GM12872 (cell line): ENCODE measurements around the gene MAP2K5.

Source experiments
- TF ChIP-seq, protein P1 (sequence below): IDR thresholded peaks from 3 replicates; pipeline ENCODE4 v1.5.1; 2011; ENCODE audit warnings: low read depth, mild to moderate bottlenecking, low read length, moderate library complexity; ENCODE audit not compliant: insufficient read depth

MAP2K5 gene

DNA sequence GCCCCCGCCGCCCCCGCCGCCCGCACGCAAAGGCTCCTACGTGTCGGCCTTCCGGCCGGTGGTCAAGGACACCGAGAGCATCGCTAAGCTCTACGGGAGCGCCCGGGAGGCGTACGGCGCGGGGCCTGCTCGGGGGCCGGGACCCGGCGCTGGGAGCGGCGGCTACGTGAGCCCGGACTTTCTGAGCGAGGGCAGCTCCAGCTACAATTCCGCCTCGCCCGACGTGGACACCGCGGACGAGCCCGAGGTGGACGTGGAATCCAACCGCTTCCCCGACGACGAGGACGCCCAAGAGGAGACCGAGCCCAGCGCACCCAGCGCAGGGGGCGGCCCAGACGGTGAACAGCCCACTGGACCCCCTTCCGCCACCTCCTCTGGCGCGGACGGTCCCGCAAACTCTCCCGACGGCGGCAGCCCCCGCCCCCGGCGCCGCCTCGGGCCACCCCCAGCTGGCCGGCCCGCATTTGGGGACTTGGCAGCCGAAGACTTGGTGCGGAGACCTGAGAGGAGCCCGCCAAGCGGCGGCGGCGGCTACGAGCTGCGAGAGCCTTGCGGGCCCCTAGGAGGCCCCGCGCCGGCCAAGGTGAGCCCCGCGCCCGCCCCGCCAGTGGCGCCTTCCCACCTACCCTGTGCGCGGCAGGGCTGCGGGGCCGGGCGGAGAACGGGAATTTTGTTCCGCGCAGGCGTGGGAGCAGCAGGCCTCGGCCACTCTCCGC, 285.2 kb downstream of the MAP2K5 start:
- TF ChIP-seq, protein P1, sequence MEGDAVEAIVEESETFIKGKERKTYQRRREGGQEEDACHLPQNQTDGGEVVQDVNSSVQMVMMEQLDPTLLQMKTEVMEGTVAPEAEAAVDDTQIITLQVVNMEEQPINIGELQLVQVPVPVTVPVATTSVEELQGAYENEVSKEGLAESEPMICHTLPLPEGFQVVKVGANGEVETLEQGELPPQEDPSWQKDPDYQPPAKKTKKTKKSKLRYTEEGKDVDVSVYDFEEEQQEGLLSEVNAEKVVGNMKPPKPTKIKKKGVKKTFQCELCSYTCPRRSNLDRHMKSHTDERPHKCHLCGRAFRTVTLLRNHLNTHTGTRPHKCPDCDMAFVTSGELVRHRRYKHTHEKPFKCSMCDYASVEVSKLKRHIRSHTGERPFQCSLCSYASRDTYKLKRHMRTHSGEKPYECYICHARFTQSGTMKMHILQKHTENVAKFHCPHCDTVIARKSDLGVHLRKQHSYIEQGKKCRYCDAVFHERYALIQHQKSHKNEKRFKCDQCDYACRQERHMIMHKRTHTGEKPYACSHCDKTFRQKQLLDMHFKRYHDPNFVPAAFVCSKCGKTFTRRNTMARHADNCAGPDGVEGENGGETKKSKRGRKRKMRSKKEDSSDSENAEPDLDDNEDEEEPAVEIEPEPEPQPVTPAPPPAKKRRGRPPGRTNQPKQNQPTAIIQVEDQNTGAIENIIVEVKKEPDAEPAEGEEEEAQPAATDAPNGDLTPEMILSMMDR, result no peak

DNA sequence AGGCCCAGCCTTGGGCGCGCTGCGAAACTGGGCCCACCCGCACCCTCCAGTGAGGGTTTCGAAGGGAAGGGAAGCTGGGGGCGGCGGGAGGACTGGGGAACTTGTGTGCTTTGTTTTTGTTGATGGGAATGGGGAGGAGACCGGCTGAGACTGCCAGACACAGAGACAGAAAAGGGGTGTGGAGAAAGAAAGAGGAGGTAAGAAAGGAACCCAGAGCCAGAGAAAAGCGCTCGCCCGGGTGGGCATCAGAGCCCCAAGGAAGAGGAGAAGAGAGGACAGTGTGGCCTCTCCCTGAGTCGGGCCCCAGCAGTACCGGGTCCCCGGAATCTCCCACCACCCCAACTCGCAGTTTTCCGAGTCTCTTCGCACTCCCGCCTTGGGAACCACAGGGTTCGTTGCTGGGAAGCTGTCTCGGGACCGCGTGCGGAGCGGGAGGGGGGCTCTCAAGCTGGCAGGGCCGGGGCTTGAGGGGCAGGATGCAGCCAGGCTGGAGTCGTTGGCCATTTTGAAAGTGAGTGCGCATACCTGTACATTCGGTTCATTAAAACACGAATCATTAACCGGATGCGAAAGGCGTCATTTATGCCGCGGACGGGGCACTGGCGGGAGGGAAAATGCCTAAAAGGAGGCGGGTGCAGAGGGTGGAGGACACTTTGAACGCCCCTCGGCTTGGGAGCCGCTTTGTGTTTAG, 285.9 kb downstream of the MAP2K5 start:
- TF ChIP-seq, protein P1, result no peak

DNA sequence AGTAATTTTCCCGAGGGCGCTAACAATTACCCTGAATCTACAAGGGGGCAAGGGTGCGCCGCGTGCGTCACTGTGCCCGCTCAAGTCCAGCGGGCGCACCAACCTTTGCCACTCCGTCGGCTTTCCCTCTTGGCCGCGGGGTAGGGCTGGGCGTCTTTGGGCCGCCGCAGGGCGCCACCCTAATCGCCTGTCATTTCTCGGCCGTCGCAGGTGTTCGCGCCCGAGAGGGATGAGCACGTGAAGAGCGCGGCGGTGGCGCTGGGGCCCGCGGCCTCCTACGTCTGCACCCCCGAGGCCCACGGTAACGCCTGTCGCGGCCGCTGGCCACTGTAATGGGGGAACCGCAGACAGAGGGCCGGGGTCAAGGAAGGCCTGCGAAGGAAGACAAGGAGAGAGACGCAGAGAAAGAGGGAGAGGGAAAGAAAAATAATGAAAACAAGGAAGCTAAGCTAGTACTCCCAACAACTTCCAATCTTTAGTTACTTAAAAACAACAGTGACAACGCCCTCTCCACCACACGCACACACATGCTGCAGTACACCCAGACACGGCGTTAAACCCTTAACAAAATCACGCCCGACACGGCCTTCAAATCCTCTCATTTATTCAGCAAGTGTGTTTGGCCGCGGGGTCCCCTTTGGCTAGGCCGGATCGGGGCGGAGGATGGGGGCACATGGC, 286.6 kb downstream of the MAP2K5 start:
- TF ChIP-seq, protein P1, result no peak

DNA sequence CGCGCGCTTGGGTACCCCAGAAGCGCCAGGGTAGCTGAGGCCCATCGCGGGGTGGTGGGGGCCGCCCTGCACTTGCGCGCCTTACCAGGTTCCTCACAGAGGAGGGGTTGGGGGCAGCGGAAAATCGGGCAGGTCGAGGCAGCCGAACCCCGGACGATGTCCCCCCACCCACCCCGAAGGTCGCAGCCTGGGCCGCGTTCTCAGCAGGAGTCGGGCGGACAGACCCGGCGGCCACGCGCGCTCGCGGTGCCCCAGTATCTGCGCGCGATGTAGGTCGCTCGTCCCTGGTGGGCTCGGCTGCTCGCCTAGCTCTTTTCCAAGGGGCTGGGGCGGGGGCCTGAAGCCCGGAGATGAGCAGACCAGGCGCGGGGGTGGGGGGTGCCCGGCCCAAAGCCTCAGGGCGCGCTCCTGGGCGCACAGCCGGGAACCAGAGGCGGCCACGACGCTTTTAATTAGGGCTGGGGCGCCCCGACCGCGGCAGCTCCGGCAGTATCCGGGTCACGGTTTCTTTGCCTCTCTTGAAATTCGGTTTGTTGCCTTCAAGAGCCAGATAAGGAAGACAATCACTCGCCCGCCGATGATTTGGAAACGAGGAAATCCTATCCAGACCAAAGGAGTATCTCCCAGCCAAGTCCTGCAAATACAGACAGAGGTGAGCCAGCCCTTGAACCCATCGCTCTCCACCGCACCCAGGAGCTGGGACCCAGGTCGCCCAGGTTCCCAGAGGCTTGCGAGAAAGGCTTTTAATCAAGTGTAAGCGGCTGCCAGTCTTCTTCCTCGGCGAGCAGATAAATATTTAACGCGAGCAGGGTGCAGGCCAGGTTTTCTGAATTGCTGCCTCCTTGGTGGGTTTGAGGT, 287.4 kb downstream of the MAP2K5 start:
- TF ChIP-seq, protein P1, result no peak

DNA sequence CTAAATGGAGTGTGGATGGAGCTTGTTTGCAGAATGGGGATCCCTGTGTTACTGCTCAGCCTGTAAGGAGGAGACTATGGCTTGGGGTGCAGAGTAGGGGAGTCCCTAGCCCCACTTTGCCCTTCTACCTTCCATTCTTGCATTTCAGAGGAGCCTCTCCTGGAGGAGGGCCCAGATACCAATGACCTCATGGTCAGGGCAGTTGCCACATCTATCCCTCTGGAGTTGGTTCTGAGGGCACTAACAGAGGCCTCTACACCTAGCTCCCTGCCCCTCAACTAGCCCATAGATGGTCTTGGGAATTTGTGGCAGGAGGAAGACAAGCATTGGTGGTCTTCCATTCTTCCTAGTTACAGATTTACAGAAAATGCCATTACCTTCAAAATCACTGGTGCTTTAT, 288.9 kb downstream of the MAP2K5 start:
- TF ChIP-seq, protein P1, result no peak

DNA sequence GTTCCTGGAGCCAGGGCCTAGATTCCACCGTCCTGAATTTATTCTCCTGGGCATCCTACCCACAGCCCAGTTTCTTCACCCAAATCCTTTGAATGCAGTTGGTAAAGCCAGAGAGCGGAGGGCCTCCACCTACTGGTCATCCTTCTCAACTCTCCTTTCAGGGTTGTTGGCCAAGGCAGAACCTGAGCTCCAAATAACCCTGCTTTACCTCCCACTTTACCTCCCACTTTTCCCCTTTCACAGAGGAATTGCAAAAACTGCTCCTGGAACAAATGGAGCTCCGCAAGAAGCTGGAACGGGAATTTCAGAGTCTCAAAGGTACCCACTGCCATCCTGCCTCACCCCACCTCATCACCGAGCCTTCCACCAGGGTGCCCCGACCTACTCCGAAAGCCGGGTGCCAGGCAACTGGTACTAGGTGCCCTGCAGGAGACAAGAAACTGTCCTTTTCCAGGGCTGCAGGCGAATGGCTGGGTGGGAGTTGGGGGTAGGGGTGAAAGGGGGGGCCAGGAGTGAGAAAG, 289.6 kb downstream of the MAP2K5 start:
- TF ChIP-seq, protein P1, result peak; percentile 56
